NCI-H510A treated with DMSO at 0.1 percent for 48 hours (cell line): ENCODE data around the gene METTL24.

Experiments
- DNase-seq: peaks from one replicate; lab custom pipeline; 2025; lab: John Stamatoyannopoulos, UW

METTL24 gene

GRCh38 chr6:110195639-110196038 is 162.5 kb downstream of the METTL24 start:
- DNase-seq = no peak
